Measurements from ENCODE around the gene KDM7A. TPM values are rescaled to one million over a fixed set of nuclear protein-coding genes. Genes with fewer than 3 reads are reported as not detected.

The KDM7A gene
- total and polyA plus RNA-seq, 10 donors = 2.5 to 41.5 (median 22.1) TPM

DNA sequence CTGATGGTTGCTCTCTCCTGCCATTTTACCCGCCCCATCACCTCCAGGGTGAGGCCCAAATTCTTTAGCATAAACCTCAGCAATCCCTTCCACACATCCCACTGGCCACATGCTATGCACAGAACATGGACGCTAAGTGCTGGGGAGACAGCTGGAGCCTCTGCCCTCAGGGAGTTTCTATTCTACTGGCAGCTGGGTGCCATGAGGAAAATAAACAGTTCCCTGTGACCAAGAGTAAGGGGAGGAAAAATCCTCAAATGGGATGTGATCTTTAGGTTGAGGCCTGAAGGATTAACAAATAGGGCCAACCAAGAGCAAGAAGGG lies 115.2 kb downstream of the KDM7A start:
- DNase-seq = no peak
- WGBS, 5 donors = 89 to 94% (median 91%) methylated on average over 2 of the region's 2 CpGs
- Histone ChIP-seq H3K9me3 (peaks cover 3 to 11% (median 10%) of the 10 kb centered on the region in 8 donors), H3K27ac (peak overlapping the region; percentile 90 to 98 (median 95)), H3K36me3 (peaks cover 0 to 15% (median 6%) of the 10 kb centered on the region in 6 donors), H3K4me1 (peaks cover 27 to 66% (median 38%) of the 10 kb centered on the region in 6 donors), H3K27me3 (replicated peaks in 1 of 7) (no peaks in the 10 kb centered on the region), H3K4me3 (peak overlapping the region in 7 of 8 donors; percentile 61 to 88 (median 68))
- intact Hi-C loops (cut with DNase I; ENCODE audit: low total_unique reads) = no loop called here
- TF ChIP-seq CTCF (IDR thresholded peaks at IDR 0.05 in 8 of 11, conservative IDR thresholded peaks at IDR 0.05 in 3 of 11) (no peak), POLR2A (IDR thresholded peaks at IDR 0.05) (no peak), POLR2AphosphoS5 (IDR thresholded peaks at IDR 0.05) (no peak)

DNA sequence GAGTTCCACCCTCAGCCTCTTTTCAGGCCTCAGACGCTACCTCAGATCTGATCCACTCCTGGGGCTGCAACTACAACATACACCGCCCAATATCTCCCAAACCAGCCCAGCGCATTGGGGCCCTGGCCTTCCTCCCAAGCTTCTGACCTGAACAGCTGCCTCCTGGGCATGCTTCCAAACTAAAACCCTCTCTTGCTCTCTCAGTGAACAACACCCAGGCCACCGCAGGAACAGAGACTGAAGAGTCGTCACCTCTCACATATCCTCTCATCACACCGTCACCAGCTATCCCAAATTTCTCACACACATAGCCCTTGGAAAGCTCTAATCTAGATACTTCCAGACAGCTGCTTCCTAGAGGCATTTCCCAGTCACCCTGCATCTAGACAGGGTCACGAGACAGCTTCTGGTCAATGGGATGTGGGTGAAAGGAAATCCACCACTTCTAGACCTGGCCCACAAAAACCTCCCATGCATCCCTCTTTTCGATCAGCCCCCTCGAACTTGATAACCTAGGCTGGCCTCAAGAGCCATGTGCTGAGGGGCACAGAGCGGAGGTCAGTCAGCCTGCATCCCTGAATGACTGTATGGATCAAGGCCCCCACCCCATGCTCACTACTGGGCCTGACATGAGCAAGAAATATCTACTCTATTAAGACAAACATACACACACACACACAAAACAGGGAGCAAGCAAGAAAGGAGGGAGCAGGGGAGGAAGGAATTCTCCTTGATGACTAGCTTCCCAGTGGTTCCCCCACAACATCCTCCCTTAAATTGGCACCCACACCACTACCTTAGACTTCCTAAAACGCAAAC lies 115.8 kb downstream of the KDM7A start:
- H3K4me3 ChIP-seq = peak overlapping the region in 7 of 8 donors; percentile 61 to 88 (median 68)
- intact Hi-C loops (cut with DNase I; ENCODE audit: low total_unique reads) = no loop called here
- peaks cover 0 to 6% (median 4%) of the 10 kb centered on the region in 8 donors for H3K9me3 ChIP-seq
- no peaks in the 10 kb centered on the region for H3K27me3 ChIP-seq (replicated peaks in 1 of 7)
- WGBS, 5 donors = 53 to 68% (median 65%) methylated on average over 11 of the region's 11 CpGs
- peaks cover 27 to 72% (median 38%) of the 10 kb centered on the region in 6 donors for H3K4me1 ChIP-seq
- peaks cover 0 to 21% (median 10%) of the 10 kb centered on the region in 6 donors for H3K36me3 ChIP-seq
- H3K27ac ChIP-seq = peak overlapping the region; percentile 7 to 98 (median 94)
- no peak for DNase-seq
- TF ChIP-seq CTCF (IDR thresholded peaks at IDR 0.05 in 8 of 11, conservative IDR thresholded peaks at IDR 0.05 in 3 of 11) (no peak), POLR2AphosphoS5 (IDR thresholded peaks at IDR 0.05) (peak in 2 of 3 donors; percentile 26 to 65)

- Histone ChIP-seq H3K27ac (peak overlapping the region in 6 of 8 donors; percentile 38 to 98 (median 94)), H3K36me3 (peaks cover 0 to 28% (median 10%) of the 10 kb centered on the region in 6 donors), H3K4me3 (peak overlapping the region in 1 of 8 donors; percentile 88), H3K9me3 (no peaks in the 10 kb centered on the region), H3K4me1 (peaks cover 27 to 79% (median 40%) of the 10 kb centered on the region in 6 donors), H3K27me3 (replicated peaks in 1 of 7) (no peaks in the 10 kb centered on the region)
- intact Hi-C loops (cut with DNase I; ENCODE audit: low total_unique reads) = no loop called here
- DNase-seq = no peak
- TF ChIP-seq CTCF (IDR thresholded peaks at IDR 0.05 in 8 of 11, conservative IDR thresholded peaks at IDR 0.05 in 3 of 11) (no peak), POLR2A (IDR thresholded peaks at IDR 0.05) (no peak), POLR2AphosphoS5 (IDR thresholded peaks at IDR 0.05) (no peak)
- 72 to 93% (median 82%) methylated on average over 3 of the region's 3 CpGs for WGBS, 5 donors
Observed at GRCh38 chr7:140060243-140060630, 116.5 kb downstream of the KDM7A start.

All from spleen (tissue), 11 donors.